HS-27A (cell line): ENCODE data around the gene CDR2L.
A peak's percentile ranks its signal among the peaks of the same experiment; 100 is the strongest.

Source experiments
- DNase-seq: peaks from one replicate; pipeline ENCODE4 v3.0.0-alpha.2; 2012; ENCODE audit warnings: low read depth, missing footprints

CDR2L gene

DNA sequence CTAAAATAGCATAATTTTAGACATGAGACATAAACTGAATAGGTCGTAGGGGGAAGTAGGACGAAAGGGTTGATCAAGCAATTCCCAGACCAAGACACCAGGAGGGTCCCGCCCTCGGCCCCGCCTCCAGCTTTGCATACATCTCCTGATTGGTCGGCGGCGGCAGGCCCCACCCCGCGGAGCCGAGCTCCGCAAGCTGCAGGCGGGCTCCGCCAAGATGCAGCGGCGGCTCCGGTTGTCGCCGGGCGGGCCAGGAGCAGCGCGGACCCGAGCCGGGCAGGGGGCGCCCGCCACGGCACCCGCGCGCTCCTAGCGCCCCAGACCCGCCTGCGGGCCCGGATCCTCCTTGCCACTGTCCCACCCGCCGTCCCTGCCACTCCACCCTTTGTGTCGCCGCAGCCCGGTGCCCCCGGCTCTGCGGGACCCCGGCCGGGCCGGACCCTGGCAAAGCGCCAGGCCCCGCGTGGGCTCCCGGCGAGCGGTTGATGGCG, at the start of gene CDR2L:
CDR2L (plus strand) TSS at position 215 of the 491 bp plus-strand sequence. CDS start 412 bp downstream, outside the sequence.
- DNase-seq = peak; percentile 54

DNA sequence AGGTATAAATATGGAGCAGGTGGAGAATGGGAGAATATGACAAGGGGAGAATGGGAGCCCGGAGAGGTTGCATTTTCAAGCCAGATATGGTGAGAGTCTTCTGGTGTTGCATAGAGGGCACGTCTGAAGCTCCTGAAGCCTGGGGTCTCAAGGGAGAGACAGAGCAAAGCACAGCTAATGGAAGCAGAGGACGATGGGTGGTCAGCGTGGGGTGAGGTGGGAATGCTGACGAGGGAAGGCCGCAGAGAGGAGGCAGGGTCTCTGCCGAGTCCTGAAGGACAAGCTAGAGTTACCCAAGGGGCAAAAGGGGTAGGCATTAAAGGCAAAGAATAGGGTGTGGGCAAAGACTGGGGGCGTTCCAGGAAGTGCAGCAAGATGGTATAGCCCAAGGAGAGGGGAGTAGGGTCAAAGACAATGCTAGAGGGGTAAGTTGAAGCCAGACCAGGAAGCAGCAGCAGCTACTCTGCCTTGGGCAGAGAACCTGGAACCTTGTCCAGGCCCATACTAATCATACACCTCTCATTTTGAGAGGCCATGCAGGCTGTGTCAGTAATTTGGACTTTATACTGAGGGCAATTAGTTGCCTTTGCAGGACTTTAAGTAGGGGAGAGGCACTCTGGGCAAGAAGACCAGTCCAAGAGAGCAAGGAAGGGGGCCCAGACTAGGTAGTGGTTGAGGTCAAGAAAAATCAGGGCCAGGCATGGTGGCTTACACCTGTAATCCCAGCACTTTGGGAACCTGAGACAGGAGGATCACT, 49.1 kb upstream of the CDR2L start:
- no peak for DNase-seq

- DNase-seq = no peak
Measured at GRCh38 chr17:74939534-74939933, 47.9 kb upstream of the CDR2L start.

GRCh38 chr17:74941128-74941725, 46.2 kb upstream of the CDR2L start:
- DNase-seq = no peak

- DNase-seq = no peak
Measured at GRCh38 chr17:74943808-74944522, 43.5 kb upstream of the CDR2L start.

DNA sequence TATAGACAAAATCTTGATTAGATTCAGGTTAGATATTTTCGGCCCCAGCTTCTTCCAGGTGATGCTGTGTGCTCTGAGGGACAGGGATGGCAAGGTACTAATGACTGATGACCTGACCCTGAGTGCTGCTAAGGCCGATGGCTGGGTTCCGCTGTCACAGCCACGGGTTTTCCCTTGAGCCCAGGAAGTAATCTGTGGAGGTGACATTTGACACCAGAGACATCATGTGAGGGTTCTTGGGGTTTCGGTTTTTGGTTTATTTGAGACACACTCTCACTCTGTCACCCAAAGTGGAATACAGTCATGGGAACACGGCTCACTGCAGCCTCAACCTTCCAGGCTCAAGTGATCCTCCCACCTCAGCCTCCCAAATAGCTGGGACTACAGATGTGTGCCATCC, 41.9 kb upstream of the CDR2L start:
- no peak for DNase-seq

DNA sequence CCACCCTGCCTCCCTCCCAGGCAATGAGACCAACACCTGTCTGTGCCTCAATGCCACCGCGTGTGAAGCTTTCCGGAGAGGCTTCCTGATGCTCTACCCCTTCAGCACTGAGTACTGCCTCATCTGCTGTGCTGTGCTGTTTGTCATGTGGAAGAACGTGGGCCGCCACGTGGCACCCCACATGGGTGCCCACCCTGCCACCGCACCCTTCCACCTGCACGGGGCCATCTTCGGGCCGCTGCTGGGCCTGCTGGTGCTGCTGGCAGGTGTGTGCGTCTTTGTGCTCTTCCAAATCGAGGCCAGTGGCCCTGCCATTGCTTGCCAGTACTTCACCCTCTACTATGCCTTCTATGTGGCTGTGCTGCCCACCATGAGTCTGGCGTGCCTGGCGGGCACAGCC, 40.8 kb upstream of the CDR2L start:
- no peak for DNase-seq

- DNase-seq = no peak
Measured at GRCh38 chr17:74947041-74947754, 40.2 kb upstream of the CDR2L start.

DNA sequence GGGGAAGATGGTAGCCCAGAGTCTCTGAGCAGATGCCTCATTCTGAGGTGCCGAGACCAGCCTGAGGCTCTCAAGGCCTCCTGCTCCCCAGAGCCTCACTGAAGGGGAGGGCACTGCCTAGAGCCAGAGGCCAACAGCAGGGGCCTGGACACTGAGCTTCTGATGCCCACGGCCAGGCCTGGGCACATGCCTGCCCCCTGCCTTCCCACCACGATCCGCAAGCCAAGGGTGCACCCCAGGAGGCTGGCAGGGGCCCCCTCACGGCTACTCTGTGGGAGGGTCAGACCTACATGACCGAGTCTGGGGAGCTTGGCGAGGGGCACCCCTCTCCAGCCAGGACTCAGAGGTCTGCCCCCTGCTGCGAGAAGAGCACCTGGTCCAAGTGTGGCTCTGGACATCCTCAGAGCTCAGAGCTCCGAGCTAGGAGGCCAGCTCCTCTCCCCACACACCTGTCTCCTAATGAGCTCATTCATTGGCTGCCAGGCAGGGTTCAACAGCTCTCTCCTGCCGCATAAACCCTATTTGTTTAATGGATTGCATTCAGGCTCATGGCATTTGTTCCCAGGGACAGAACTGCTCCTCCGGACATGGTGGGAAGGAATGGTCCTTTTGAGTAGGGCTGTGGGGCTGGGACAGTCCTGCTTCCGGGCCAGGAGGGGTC, 37.8 kb upstream of the CDR2L start:
- DNase-seq = no peak

GRCh38 chr17:74950207-74950606, 37.2 kb upstream of the CDR2L start:
- no peak for DNase-seq

DNA sequence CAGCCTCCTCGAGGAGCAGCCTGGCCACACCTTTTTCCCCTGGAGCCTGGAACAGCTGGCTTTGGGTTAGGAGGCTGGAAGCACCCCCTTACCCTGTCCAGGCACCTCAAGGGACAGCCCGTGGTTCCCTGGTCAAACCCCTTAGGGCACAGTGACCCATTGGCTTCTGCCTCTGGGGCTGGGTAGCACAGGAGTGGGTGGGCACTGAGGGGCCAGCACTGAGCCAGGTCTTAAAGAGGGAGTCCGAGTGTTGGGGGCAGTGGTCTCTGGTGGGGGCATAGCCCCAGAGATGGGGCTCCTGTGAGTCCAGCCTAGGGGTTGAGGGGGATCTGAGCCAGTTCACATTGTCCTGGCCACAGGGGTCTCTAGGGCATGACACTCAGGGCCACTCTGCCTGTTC, 36.4 kb upstream of the CDR2L start:
- DNase-seq = no peak

DNA sequence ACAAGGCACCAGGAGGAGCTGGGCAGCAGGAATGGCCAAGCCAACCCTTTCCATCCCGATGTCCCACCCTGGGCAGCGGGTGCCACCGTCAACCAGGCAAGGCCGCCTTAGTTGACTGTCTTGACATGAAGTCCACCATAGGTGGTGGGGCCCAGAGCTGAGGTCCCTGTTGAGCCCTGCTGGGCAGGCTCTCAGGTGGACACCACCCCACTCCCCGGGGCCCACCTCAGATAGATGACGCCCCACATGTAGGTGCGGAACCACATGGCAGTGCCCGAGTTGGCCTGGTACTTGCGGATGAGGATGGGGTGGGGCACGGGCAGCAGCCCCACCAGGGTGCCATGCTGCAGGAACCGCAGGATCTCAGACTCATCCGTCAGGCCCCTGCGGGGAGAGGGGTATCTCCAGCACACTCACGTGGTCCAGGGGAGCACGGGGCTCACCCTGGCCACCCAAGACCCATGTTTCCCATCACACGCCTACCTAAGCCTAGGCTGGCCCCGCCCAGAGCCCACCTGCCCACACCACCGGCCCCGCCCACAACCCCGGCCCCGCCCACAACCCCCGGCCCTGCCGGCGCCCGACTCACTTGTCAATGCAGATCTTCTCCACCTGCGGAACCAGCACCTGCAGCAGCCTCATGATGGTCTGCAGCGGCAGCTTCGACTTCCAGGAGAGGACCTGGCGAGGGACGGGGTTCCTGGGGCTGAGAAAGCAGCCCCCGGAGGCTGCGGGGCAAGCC, 35.6 kb upstream of the CDR2L start:
- no peak for DNase-seq

DNA sequence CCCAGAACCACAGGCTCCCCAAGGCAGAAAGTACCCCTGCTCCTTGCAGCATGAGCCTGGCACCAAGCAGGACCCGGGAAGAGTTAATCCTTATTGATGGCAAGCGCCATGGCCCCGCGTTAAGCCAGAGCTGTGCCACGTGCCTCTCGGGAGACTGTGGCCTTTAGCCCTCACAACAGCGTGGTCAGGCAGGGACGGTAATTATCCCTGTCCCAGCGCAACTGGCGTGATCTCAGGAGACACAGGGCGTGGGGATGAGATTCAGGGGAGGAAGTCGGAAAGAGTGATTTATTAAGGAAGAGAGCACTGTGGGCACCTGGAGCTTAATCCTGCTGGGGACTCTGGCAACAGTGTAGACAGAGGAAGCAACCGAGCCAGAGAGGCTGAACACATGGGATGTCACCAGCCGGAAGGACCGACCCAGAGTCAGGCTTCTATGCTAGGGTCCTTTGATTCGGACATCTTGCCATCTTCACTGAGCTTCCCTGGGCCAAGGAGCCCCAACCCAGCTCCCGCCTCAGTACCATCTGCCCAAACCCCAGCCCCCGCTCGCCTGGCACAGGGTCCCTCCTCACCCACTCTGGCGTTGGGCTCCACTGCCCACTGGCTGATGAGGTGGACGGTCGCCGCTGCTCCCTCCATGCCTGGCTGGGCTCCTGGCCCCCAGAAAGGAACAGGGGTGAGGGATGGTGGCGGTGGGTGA, 34.9 kb upstream of the CDR2L start:
- DNase-seq = no peak

DNA sequence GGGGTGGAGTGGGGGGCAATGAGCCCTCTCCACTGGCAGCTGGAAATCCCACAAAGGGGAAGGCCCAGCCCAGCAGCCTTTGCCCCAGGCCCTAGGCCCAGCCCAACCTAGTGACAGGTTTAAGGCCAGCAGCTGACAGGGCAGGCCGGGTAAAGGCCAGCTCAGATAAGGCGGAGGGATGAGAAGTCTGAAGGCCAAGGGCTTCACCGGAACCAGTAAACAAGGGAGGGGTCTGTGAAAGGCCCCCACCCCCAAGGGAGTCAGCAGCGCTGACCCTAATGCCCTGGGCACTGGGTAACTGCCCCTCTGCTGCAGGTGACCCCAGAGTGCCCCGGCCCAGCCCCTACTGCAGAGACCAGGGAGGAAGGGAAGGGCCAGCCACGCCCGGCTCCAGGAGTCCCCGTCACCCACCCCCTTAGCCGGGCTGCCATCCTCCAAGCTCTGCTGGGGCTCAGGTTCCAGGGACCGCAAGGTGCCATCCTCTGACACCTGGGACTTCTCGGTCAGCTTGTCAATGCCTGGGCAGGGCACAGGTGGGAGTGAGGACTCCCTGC, 34.2 kb upstream of the CDR2L start:
- no peak for DNase-seq

DNA sequence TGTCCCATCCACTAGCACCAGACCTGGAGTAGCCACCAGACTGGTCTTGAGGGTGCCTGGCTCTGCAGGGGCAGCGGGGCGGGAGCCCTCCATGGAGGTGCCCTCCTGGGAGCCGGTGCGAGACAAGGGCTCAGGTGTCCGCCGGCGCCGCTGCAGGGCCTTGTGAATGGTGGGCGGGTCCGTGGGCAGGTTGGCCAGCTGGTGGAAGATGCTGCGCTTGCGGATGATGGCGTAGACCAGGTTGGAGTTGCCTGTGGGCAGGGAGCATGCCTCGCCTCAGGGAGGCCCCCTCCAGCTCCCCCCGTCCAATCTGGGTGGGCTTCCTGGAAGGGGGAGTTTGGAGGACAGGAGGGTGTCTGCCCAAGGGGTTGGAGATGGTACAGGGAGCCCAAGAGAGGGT, 33.3 kb upstream of the CDR2L start:
- DNase-seq = no peak

DNA sequence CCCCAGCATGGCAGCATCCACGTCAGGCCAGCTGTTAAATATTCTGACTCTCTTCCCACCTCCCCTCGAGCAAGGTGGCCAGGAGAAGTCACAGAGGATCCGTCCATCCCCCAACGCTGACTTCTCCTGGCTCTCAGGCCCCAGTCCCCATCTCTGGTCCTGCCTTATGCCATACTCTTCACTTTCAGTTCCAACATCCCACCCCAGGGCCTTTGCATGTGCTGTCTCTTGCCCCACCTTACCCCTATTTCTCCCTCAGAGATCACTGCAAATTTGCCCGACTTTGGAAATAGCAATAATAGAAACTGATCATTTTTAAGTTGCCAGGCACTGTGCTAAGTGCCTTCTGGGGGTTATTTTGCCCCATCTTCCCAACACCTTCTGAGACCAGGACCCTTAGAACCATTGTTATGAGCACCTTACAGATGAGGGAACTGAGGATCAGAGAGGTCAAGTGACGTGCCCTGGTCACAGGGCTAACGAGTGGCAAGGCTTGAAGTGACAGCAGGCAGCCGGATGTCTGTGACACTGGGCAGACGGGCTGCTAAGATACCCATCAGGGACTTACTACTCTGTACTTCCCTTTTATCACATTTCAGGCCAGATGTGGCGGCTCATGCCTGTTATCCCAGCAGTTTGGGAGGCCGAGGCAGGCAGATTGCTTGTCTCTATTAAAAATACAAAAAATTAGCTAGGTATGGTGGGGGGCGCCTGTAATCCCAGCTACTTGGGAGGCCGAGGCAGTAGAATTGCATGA, 32.6 kb upstream of the CDR2L start:
- DNase-seq = no peak

GRCh38 chr17:74956093-74956492, 31.3 kb upstream of the CDR2L start:
- DNase-seq = no peak

GRCh38 chr17:74957935-74958740, 29.3 kb upstream of the CDR2L start:
- no peak for DNase-seq
